ENCODE results near the gene IFT52. TPM values are rescaled to one million over a fixed set of nuclear protein-coding genes. Genes with fewer than 3 reads are reported as not detected.

The IFT52 gene
- total RNA-seq: 10 to 100 TPM; 14.2 to 15.7 TPM

DNA sequence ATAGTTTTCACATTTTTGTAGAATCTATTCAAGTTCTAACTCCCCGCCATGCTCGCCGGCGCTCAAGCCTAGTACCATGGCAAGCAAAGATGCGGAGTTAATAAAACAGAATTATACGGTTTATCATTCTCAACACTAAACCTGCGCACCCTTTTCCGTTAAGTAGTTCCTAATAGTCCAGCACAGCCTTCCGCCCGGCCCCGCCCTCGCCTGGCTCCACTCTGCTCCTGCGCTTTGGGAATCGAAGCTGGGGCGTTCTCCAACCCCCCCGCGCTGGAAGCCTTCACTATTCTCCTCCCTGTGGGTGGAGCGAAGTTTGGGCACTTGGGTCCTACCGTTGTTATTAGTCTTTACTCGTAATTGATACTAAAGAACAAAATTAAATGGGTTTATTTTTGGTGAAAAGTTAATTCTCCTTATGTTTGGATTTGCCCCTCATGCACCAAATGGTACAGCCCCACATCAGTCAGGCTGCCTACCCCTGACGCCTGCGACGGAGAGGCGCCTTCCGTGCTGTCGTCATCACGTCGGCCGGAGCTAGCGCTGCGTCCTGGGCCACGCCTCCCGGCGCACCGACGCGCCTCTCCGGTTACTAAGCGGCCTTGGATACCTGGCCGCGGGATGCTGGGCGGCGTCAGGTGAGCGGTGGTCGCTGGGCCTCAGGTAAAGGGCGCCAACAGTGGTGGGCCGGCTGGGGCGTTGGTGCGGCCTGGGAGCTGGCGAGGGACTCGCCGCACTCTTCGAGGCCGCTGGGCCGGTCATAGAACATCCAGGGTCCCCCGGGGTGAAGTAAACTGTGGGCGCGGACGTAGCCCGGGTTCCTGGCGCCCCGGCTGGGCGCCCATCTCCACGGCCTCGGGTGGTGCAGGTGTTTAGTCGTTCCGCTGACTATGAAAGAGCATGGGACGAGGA lies at the start of gene IFT52:
Gene IFT52 (plus strand): TSS at position 546 of the 912 bp plus-strand sequence. CDS start 3,762 bp downstream, outside the sequence.
- Mint-ChIP-seq H3K9me3 (no peaks in the 10 kb centered on the region), H3K4me1 (ENCODE audit: low read depth) (peaks cover 11% of the 10 kb centered on the region), H3K36me3 (ENCODE audit: low read depth) (peaks cover 1% of the 10 kb centered on the region), H3K27me3 (no peaks in the 10 kb centered on the region), H3K27ac (peak within 1 kb of the TSS; percentile 95), H3K4me3 (peak within 1 kb of the TSS; percentile 85)
- CTCF ChIA-PET: interaction anchor here (0.8 to 1.2 kb wide), 5 partner anchors 29 to 243 kb away, joined by 3 read pairs; no protein-coding TSS in a partner anchor
- peak; percentile 99 for ATAC-seq
- POLR2A ChIA-PET: interaction anchor here (0.7 to 1.6 kb wide), 7 partner anchors 77 to 326 kb away, joined by 3 to 8 read pairs (median 3); partner anchors contain the start of gene SRSF6
- DNase-seq: peak; percentile 92
- intact Hi-C loops (cut with micrococcal nuclease): no loop called here
- TF ChIP-seq, protein P1, sequence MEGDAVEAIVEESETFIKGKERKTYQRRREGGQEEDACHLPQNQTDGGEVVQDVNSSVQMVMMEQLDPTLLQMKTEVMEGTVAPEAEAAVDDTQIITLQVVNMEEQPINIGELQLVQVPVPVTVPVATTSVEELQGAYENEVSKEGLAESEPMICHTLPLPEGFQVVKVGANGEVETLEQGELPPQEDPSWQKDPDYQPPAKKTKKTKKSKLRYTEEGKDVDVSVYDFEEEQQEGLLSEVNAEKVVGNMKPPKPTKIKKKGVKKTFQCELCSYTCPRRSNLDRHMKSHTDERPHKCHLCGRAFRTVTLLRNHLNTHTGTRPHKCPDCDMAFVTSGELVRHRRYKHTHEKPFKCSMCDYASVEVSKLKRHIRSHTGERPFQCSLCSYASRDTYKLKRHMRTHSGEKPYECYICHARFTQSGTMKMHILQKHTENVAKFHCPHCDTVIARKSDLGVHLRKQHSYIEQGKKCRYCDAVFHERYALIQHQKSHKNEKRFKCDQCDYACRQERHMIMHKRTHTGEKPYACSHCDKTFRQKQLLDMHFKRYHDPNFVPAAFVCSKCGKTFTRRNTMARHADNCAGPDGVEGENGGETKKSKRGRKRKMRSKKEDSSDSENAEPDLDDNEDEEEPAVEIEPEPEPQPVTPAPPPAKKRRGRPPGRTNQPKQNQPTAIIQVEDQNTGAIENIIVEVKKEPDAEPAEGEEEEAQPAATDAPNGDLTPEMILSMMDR (IDR thresholded peaks at IDR 0.05): no peak

GRCh38 chr20:43541214-43541613 lies 49.5 kb upstream of the IFT52 start:
- TF ChIP-seq, protein P1 (IDR thresholded peaks at IDR 0.05): no peak
- DNase-seq (no peak), ATAC-seq (no peak)
- H3K9me3 Mint-ChIP-seq: no peaks in the 10 kb centered on the region
- CTCF ChIA-PET: interaction anchor here (1.3 kb wide), 1 partner anchor 151 kb away, joined by 3 read pairs; no protein-coding TSS in a partner anchor
- H3K36me3 Mint-ChIP-seq (ENCODE audit: low read depth): no peaks in the 10 kb centered on the region
- no peak overlapping the region for H3K4me3 Mint-ChIP-seq
- H3K4me1 Mint-ChIP-seq (ENCODE audit: low read depth): no peaks in the 10 kb centered on the region
- intact Hi-C loops (cut with micrococcal nuclease): no loop called here
- POLR2A ChIA-PET: no interaction called here
- no peaks in the 10 kb centered on the region for H3K27me3 Mint-ChIP-seq
- H3K27ac Mint-ChIP-seq: no peak overlapping the region

GRCh38 chr20:43542161-43542560 lies 48.6 kb upstream of the IFT52 start:
- intact Hi-C loops (cut with micrococcal nuclease): no loop called here
- Mint-ChIP-seq H3K4me3 (no peak overlapping the region), H3K27me3 (no peaks in the 10 kb centered on the region), H3K27ac (no peak overlapping the region), H3K4me1 (ENCODE audit: low read depth) (no peaks in the 10 kb centered on the region), H3K36me3 (ENCODE audit: low read depth) (no peaks in the 10 kb centered on the region), H3K9me3 (no peaks in the 10 kb centered on the region)
- ATAC-seq (no peak), DNase-seq (no peak)
- ChIA-PET POLR2A (no interaction called here), CTCF (no interaction called here)
- TF ChIP-seq, protein P1 (IDR thresholded peaks at IDR 0.05): no peak

DNA sequence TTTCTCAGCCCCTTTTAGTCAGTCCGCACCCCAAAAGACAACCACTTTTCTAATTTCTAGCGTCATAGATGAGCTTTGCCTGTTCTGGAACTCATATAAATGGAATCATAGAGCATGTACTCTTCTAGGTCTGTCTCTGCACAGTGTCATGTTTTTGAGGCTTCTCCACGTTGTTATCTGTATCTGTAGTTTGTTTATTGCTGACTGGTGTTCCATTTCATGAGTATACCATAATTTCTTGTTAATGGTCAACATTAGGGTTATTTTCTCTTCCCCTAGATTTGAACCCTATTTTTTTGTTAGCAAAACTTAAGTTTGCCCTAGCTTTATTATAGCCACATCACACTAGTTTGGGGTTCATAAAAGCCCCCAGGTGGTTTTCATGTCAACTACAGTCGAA lies 48.1 kb upstream of the IFT52 start:
- Mint-ChIP-seq H3K4me1 (ENCODE audit: low read depth) (no peaks in the 10 kb centered on the region), H3K4me3 (no peak overlapping the region)
- intact Hi-C loops (cut with micrococcal nuclease): no loop called here

More for the DNA sequence above, 48.1 kb upstream of the IFT52 start:
- ChIA-PET CTCF (interaction anchor here (1.0 to 1.2 kb wide), 2 partner anchors 60 to 93 kb away, joined by 3 read pairs; no protein-coding TSS in a partner anchor), POLR2A (no interaction called here)
- DNase-seq (no peak), ATAC-seq (no peak)
- H3K36me3 Mint-ChIP-seq (ENCODE audit: low read depth): peaks cover 2% of the 10 kb centered on the region
- no peaks in the 10 kb centered on the region for H3K27me3 Mint-ChIP-seq
- no peak overlapping the region for H3K27ac Mint-ChIP-seq
- TF ChIP-seq, protein P1 (IDR thresholded peaks at IDR 0.05): no peak
- no peaks in the 10 kb centered on the region for H3K9me3 Mint-ChIP-seq
